SK-MEL-5 (cell line): ENCODE data around the gene PDE3B. TPM values are rescaled to one million over a fixed set of nuclear protein-coding genes. Genes with fewer than 3 reads are reported as not detected.
"Not testable (repeated sequence)": the region's sequence is repeated elsewhere in the genome, so short reads cannot be mapped to it uniquely, and the experiment has no call there.

Experiments used
- DNase-seq: peaks from one replicate; pipeline ENCODE4 v3.0.0-alpha.2; 2016; ENCODE audit warnings: low read depth, low spot score
- in situ Hi-C: cut with HindIII; loops from 2 replicates; pipeline ENCODE4 v1.10.0; 2016; ENCODE audit warnings: low sequenced_read_pairs, high pct_unique_total_duplicates, low pct_unique_long_range_greater_than_20kb
- total RNA-seq: library from RNA; depleted of rRNA; stranded (reverse); fragments of >200 nt; shearing (Covaris generic); gene quantifications from 2 replicates; pipeline ENCODE4 v1.2.3, GENCODE V29; 2014

Gene PDE3B
- total RNA-seq, 1 experiment from 2014 or later = 11.9 TPM

DNA sequence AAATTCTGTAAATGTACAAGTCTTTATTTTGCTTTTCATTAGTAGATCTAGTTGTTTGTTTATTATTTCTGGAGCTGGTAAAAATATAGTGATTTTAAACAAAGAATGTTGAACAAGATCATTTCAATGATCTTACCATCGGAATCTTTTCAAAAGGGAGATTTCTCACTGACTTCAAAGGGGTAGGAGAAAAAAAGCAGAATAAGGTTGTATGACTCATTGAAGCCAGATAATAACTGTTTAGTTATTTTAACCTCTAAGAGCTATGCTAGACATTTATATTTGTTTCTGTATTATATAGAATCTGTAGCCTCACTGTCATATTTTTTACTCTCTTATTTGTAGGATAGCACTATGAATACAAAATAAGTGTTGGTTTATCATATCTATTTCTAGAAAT lies 8.1 kb upstream of the PDE3B start:
- in situ Hi-C loops = no loop called here
- DNase-seq = no peak

DNA sequence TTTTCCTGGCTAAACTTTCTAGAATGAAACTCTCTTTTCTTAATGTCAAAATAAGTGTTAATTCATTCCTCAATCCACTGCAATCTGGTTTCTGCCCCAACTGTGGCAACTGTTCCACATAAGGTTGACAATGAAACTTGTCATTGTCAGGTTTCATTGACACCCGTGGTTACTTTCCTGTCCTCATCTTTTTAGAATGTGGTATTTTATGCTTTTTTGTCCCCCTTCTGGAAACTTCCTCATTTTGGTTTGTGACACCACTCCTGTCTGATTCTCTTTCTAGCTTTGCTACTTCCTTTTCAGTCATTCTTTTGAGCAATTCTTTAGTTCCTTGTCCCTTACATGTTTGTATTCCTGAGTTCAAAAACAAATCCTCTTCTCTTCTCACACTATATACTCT lies 7.5 kb upstream of the PDE3B start:
- no peak for DNase-seq

DNA sequence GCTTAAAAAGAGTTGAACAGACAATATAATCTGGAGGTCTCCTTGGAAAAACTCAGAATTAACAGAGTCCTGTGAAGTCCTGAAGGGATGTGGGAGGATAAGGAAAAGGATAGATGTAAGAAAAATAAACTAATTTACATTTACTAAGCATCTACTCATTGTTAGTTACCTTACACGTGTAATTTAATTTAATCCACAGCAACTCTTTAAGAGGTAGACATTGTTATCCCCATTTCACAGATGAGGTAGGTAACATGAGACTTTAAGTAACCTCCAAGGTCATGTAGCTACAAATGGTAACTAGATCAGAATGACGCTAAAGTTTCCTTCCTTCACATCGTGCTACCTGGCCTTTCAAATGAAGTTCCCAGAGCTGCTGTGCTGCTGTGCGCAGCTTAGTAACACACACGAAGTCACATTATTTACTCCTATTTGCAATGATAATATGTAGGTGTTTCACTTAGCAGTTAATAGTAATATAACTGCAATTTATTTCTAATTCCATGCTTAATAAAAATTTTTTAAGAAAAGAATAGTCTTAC lies 5.7 kb upstream of the PDE3B start:
- DNase-seq = no peak
- in situ Hi-C loops = no loop called here

More for the DNA sequence above, 7.5 kb upstream of the PDE3B start:
- in situ Hi-C loops = no loop called here

DNA sequence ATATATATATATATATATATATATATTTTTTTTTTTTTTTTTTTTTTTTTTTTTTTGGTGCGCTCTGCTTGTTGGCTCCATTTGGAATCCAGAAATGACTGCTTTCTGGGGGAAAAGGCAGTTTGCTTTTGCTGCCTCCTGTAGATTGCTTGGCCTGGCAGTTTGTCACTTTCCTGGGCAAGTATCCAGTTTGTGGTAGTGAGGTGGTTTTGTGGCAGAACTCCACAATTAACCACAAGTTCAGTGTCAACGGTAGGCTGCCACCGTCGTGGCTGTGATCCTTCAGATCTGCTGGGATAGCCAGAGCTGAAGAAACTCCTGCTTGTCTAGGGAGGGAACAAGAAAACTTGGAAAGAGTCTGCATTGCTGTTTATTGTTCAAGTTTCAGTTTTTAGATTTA lies 5.0 kb upstream of the PDE3B start:
- in situ Hi-C loops = no loop called here
- DNase-seq = no peak

DNA sequence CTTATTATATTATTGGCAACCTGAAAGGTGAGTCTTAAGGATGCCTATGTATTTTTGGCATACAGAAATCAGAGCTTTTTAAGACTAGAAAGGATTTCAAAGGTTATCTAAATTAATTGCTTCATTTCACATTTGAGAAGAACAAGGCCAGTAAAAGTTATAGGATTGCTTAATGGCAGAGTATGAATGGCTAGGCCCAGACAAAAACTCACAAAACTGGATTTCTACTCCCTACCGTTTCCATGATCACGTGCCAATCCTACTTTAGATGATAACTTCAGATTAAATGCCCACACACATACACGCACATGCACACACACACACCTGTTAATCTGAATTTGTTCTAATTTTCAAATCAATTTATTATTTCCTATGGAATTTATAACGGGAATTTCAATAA lies 1.8 kb upstream of the PDE3B start:
- no peak for DNase-seq
- in situ Hi-C loops = no loop called here

DNA sequence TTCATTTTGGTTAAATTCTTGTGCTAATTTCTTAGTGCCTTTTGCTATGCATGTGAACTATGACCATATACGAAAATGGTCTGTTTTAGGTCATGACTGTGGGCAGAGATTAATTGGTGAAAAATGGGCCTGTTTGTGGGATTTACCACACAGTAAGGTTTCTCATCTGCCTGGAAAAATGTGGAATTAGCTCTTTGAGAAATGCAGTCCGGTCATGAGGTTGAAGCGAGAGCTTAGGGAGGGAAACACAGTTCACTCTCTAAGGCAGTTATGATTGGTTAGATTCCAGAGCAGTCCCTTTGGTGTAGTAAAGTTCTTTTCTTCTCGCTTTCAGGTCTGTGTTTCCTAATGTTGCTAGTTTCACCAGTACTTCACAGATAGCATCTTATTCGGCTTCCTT lies 1.2 kb upstream of the PDE3B start:
- in situ Hi-C loops = no loop called here
- DNase-seq = no peak

DNA sequence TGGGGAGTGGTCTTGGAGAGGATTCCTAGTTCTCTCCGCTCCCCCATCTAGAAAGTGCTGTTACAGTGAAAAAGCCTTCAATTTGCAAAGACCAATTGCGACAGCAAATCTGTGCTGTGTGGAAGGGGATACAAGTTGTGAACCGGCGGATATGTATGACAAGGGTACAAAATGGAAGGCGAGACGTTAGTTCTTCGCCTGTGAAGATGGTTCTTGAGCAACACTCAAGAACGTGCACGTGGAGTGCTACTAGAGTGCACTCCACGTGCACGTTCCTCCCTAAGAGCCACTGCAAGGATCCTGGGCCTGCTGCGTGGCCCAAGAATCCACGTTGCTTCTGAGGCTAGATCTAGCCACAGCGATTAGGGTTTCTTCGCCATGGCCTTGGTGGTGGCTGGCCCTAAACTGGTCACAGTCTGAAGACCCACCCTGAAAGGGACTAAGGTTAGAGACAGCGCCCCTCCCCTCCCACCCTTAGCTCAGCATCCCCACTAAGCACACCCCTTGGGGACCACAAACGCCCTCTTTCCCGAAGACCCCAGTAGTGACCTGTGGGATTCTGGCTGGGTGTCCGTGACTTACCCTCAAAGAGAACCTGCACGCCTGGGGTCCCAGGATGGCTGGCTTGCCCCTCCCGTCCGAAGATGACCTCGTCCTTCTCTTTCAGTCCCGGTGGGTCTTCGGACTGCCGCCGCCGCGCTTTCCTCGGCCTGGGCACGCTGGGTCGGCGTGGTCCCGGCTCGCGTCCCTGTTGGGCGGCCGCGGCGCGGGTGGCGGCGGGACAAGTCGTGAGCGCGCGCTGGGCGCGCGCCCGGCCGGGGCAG lies 519 bp upstream of the PDE3B start:
- in situ Hi-C loops = no loop called here
- DNase-seq = no peak

DNA sequence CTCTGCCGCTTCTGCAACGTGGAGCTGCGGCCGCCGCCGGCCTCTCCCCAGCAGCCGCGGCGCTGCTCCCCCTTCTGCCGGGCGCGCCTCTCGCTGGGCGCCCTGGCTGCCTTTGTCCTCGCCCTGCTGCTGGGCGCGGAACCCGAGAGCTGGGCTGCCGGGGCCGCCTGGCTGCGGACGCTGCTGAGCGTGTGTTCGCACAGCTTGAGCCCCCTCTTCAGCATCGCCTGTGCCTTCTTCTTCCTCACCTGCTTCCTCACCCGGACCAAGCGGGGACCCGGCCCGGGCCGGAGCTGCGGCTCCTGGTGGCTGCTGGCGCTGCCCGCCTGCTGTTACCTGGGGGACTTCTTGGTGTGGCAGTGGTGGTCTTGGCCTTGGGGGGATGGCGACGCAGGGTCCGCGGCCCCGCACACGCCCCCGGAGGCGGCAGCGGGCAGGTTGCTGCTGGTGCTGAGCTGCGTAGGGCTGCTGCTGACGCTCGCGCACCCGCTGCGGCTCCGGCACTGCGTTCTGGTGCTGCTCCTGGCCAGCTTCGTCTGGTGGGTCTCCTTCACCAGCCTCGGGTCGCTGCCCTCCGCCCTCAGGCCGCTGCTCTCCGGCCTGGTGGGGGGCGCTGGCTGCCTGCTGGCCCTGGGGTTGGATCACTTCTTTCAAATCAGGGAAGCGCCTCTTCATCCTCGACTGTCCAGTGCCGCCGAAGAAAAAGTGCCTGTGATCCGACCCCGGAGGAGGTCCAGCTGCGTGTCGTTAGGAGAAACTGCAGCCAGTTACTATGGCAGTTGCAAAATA lies 816 bp downstream of the PDE3B start:
- DNase-seq = peak; percentile 34
- in situ Hi-C loops = no loop called here

DNA sequence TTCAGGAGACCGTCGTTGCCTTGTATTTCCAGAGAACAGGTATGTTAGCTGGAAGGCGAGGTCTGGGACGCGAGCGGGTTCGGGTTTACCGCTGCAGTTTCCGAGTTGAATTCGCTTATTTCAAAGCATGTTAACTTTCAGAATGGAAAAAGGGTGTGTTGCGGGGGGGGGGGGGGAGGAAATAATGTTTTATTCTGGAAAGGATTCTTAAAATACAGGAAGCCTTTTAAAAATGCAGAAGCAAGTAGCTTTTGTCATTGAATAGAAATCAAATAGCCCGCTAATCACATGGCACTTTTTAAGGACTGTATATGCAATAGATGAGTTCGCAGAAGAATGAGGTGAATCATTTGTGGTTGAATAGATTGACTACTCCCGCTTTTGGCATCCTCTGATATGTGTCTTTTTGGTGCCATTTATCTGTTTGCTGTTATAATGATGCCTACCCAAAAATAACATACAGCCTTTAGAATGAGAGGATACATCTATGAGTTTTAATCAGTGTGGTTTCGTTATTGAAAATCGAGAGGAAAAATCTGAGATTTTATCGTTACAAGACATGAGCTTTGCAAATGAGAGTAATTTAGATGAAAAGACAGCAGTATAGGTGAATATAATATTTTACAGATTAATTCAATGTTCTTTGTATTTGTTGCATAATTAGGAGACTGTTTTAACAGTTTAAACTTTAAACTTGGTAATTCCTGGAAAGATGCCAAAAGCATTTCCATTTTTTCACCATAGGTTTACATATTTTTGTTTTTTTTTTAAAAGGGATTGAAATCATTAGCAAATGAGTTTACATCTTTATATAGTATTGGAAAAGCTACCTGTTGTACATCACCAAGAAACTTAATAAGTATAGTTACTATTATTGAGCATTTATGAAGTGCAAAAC lies 1.7 kb downstream of the PDE3B start:
- peak; percentile 18 for DNase-seq
- in situ Hi-C loops = no loop called here

DNA sequence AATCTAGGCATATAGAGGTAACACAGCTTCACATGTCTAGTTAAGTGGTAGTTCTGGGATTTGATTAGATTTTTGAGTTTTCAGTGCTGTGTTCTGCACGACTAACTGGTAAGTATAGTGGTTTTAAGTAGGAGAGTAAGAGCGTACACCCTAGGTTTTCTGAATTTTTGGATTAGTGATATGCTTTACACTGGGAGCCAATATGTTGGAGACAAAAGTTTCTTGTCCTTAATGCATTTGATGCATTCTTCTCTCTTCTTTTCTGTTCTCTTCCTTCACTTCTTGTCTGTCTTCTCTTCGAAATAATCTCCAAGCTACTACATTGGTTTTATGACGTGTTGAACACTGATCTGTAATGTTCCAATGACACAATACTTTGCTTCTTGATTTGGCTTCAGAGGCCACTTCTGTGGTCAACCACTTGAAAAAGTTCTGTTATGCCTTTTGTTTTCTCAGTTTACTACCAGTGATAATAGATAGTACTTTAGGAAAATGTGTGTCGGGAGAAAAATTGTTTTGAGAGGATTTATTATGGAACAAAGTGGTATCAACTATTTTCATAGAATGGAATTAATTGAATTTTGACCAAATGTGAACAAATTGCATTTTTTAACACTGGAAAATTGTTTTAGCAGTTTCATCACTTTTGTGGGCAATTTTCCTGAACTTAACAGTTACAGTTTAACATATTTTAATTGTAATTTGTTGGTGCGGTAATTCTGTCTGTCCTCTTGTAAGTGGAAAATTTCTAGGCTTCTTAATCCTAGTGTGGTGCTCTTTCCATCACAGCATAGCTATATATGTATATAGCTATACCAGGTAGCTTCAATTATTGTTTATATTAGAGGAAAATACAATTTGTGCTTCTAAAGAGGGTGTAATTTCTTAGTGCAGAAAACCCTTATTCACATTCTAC lies 2.6 kb downstream of the PDE3B start:
- in situ Hi-C loops = no loop called here
- peak; percentile 29 for DNase-seq

DNA sequence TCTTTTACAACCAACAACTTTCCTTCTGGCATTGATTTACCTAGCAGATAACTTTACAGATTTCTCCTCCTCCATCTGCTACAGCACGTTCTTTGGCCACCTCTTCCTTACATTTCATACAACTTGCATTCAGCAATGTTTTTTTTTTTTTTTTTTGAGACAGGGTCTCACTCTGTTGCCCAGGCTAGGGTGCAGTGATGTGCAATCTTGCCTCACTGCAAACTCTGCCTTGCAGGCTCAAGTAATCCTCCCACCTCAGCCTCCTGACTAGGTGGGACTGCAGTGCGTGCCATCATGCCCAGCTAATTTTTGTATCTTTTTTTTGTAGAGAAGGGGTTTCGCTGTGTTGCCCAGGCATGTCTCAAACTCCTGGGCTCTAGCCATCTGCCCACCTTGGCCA lies 6.5 kb downstream of the PDE3B start:
- no peak for DNase-seq
- in situ Hi-C loops = no loop called here

DNA sequence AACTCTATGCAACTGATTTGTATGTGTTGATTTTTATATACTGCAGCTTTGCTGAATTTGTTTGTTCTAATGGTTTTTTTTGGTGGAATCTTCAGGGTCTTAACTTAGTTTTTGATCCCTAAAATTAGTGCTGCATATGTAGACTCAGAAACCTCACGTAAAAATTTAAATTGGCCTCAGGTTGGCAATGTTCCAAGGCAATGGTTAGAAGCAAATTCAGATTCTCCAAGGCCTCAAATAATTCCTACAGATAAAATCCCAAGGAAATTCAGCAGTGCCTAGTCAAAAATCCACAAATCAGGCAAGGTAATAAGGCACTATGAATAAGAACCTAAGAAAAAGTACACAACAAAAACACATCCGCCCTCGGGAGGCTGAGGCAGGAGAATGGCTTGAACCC lies 9.5 kb downstream of the PDE3B start:
- in situ Hi-C loops = no loop called here
- DNase-seq = no peak

DNA sequence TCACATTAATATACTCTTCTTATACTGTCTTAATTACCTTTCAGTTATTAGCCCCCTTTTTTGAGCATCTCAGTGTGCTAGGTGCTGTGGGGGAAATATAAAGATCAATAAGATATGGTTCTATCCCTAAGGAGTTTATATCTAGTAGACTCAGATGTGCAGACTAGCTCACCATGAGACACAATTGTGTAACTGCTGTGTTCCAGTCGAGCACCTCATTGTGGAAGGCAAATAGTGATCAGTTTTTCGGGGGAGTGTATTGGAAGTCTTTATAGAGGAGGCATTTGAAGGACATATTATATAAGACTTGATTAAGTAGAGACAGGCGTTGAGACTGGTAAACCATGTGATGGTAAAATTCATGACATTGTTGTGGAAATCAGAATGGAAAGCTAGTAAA lies 11.8 kb downstream of the PDE3B start:
- no peak for DNase-seq
- in situ Hi-C loops = no loop called here

DNA sequence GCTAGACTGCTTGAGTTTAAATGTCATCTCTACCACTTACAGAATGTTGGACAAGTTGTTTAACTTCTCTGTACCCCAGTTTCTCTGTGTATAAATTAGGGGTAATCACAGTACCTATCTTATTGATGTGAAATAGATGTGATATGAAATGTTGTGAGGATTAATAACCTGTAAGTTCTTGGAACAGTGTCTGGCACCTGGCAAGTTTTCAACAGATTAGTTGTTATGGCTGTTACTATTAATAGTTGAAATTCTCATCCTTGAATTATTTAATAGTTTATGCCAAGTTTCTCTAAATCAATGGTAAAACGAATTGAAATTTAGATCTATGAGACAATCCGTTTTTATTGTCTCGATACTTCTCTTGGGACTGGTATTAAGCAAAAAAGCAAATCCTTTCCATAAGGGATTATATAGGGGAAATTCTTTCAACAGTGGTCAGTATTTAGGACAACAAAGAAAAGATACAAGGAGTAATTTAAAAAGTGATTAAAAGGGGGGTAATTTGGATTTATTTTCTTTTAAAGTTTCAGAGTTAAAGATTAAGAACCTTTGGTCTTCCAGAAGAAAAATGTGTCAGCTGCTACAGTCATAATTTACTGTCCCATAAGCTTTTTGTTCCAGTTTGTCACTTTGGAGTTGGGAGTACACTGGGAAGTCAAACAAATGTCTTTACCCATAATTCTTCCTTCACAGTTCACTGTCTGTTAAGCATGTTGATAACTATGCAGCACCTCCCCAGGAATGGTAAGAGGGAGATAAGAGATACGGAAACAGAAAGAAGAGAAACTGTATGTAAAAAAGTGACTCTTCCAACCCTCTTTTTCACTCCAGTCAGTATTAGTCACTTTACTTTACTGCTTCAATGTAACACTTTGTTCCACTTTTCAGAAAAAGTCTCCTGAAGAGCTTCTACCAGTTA lies 13.2 kb downstream of the PDE3B start:
- in situ Hi-C loops = no loop called here
- DNase-seq = no peak

DNA sequence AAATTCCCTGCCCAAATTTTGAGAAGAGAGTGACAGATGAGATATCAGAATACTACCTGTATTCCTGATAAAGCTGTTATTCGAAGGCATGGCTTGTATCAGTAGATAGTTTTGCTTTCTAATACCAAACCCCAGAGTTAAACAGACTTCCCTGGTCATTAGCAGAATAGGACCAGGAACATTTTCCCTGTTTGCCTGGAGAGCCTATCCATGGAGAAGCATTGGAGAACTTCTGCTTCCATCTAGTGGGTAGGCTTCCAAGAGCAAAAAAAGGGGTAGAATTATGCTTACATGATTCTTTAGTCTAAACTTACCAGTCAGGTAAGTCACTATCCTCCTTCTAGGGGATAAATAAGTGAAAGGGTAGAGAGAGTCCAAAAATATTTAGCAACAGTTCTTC lies 14.2 kb downstream of the PDE3B start:
- in situ Hi-C loops = no loop called here
- no peak for DNase-seq

DNA sequence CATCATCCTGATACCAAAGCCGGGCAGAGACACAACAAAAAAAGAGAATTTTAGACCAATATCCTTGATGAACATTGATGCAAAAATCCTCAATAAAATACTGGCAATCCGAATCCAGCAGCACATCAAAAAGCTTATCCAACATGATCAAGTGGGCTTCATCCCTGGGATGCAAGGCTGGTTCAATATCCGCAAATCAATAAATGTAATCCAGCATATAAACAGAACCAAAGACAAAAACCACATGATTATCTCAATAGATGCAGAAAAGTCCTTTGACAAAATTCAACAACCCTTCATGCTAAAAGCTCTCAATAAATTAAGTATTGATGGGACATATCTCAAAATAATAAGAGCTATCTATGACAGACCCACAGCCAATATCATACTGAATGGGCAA lies 21.3 kb downstream of the PDE3B start:
- DNase-seq, in situ Hi-C loops: not testable (repeated sequence)
